Loucy (cell line): Measurements from ENCODE around the gene GRIN2A.

Experiments used
- CTCF ChIP-seq: fragments of 200-600 bp; sonication (generic); conservative IDR thresholded peaks from 2 replicates; pipeline ENCODE4 v1.5.1; 2014; ENCODE audit warnings: mild to moderate bottlenecking, antibody characterized with exemption, low read length
- EZH2phosphoT487 ChIP-seq: fragments of 200-600 bp; IDR thresholded peaks from 2 replicates; pipeline ENCODE4 v1.6.1; 2018; ENCODE audit warnings: antibody characterized with exemption, mild to moderate bottlenecking, moderate library complexity, borderline replicate concordance

GRCh38 chr16:10039220-10040096 is 142.8 kb downstream of the GRIN2A start:
- TF ChIP-seq CTCF (no peak), EZH2phosphoT487 (no peak)
